ENCODE results near the gene CNTF.

- no peak for TF ChIP-seq CTCF (conservative IDR thresholded peaks at IDR 0.05 in 1 of 2, IDR thresholded peaks at IDR 0.05 in 1 of 2; ENCODE audit: extremely low read depth in 1 of 2, insufficient read depth in 1 of 2, low read depth in 1 of 2, low read length in 2 of 2)
- no peak for TF ChIP-seq EZH2 (IDR thresholded peaks at IDR 0.05; ENCODE audit: borderline replicate concordance, low read length)
Observed at GRCh38 chr11:58608331-58608730, 14.1 kb upstream of the CNTF start.

All from mammary epithelial cell (primary cell).